ENCODE data around the gene LPO. TPM values are rescaled to one million over a fixed set of nuclear protein-coding genes. Genes with fewer than 3 reads are reported as not detected.

The LPO gene
- total and polyA plus RNA-seq, 8 donors: 0.10 TPM; not detected in 7

DNA sequence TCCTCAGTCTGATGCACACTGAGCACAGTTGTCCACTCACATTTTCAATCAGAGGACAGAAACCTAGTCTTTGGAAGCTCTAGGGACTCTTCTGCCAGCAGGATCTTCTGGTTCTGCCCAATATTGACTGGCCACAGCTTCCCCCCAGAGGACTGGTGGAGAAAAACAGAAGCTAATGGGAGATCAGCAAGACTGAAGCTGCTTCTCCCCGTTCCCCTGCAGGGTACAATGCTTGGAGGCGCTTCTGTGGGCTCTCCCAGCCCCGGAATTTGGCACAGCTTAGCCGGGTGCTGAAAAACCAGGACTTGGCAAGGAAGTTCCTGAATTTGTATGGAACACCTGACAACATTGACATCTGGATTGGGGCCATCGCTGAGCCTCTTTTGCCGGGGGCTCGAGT lies 35.5 kb upstream of the LPO start:
- 81 to 90% (median 85%) methylated on average over 7 of the region's 7 CpGs for WGBS, 5 donors
- Histone ChIP-seq H3K4me3 (no peak overlapping the region), H3K27me3 (peaks cover 0 to 22% (median 12%) of the 10 kb centered on the region in 3 donors), H3K9me3 (no peaks in the 10 kb centered on the region), H3K4me1 (peaks cover 0 to 5% (median 0%) of the 10 kb centered on the region in 4 donors), H3K36me3 (peaks cover 0 to 37% (median 33%) of the 10 kb centered on the region in 4 donors), H3K27ac (no peak overlapping the region)
- no peak for DNase-seq
- no peak for TF ChIP-seq POLR2AphosphoS5 (IDR thresholded peaks at IDR 0.05)
- TF ChIP-seq, protein P1, sequence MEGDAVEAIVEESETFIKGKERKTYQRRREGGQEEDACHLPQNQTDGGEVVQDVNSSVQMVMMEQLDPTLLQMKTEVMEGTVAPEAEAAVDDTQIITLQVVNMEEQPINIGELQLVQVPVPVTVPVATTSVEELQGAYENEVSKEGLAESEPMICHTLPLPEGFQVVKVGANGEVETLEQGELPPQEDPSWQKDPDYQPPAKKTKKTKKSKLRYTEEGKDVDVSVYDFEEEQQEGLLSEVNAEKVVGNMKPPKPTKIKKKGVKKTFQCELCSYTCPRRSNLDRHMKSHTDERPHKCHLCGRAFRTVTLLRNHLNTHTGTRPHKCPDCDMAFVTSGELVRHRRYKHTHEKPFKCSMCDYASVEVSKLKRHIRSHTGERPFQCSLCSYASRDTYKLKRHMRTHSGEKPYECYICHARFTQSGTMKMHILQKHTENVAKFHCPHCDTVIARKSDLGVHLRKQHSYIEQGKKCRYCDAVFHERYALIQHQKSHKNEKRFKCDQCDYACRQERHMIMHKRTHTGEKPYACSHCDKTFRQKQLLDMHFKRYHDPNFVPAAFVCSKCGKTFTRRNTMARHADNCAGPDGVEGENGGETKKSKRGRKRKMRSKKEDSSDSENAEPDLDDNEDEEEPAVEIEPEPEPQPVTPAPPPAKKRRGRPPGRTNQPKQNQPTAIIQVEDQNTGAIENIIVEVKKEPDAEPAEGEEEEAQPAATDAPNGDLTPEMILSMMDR (IDR thresholded peaks at IDR 0.05): no peak
- no peak for TF ChIP-seq POLR2A (IDR thresholded peaks at IDR 0.05)
- no peak for TF ChIP-seq EP300 (IDR thresholded peaks at IDR 0.05)
- intact Hi-C loops (cut with DNase I; ENCODE audit: low total_unique reads): no loop called here

DNA sequence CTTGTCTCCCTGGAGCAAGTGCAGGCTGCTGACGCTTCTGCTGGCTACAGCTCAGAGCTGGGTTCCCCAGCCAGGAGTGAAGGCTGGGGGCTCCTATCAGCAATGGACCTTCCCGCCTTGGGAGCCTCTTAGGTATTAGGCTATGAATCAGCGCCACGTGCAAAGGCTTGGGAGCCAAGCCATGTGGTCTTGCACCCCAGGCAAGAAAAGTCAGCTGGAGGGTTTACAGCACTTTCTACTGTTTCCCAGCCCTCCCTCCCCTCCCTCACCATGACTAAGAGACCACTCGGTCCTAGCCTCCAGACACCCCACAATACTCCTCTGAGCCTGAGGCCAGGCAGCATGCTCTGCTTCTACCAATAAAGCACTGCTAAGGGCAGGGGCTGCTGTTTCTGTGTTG lies 33.6 kb upstream of the LPO start:
- peaks cover 0 to 4% (median 0%) of the 10 kb centered on the region in 3 donors for H3K27me3 ChIP-seq
- TF ChIP-seq POLR2AphosphoS5 (IDR thresholded peaks at IDR 0.05): no peak
- TF ChIP-seq EP300 (IDR thresholded peaks at IDR 0.05): no peak
- TF ChIP-seq, protein P1 (IDR thresholded peaks at IDR 0.05): no peak
- no peak for TF ChIP-seq POLR2A (IDR thresholded peaks at IDR 0.05)
- no peak overlapping the region for H3K27ac ChIP-seq
- 78 to 95% (median 95%) methylated on average over 4 to 5 of the region's 5 CpGs for WGBS, 5 donors
- DNase-seq: no peak
- H3K36me3 ChIP-seq: peaks cover 0 to 57% (median 51%) of the 10 kb centered on the region in 4 donors
- H3K4me3 ChIP-seq: no peak overlapping the region
- peaks cover 0 to 4% (median 0%) of the 10 kb centered on the region in 4 donors for H3K4me1 ChIP-seq
- intact Hi-C loops (cut with DNase I; ENCODE audit: low total_unique reads): no loop called here
- H3K9me3 ChIP-seq: no peaks in the 10 kb centered on the region

DNA sequence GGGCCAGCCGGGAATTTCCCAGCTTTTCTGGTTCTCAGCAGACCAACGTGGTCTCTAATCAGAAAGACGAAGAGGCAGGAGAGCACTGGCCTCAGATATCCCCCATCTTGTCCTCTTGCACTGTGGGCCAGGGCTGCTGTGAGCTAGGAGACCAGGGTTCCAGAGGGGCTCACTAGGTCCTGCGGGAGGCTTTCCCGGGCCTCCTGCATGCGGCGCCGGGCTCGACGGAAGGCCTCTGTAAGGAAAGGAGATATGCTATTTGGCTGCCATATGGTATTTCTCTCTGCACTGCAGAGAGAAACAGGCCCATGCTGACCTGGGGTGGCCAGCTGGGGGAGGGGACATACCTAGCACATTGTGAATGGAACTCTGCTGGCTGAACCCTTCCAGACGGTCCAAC lies 32.4 kb upstream of the LPO start:
- Histone ChIP-seq H3K9me3 (no peaks in the 10 kb centered on the region), H3K4me1 (no peaks in the 10 kb centered on the region), H3K27ac (no peak overlapping the region), H3K4me3 (no peak overlapping the region), H3K36me3 (peaks cover 4 to 68% (median 63%) of the 10 kb centered on the region in 4 donors), H3K27me3 (no peaks in the 10 kb centered on the region)
- DNase-seq: no peak
- intact Hi-C loops (cut with DNase I; ENCODE audit: low total_unique reads): no loop called here
- WGBS, 5 donors: 90 to 96% (median 96%) methylated on average over 10 to 11 of the region's 11 CpGs
- TF ChIP-seq POLR2AphosphoS5 (IDR thresholded peaks at IDR 0.05) (no peak), POLR2A (IDR thresholded peaks at IDR 0.05) (no peak), EP300 (IDR thresholded peaks at IDR 0.05) (no peak)
- TF ChIP-seq, protein P1 (IDR thresholded peaks at IDR 0.05): no peak

DNA sequence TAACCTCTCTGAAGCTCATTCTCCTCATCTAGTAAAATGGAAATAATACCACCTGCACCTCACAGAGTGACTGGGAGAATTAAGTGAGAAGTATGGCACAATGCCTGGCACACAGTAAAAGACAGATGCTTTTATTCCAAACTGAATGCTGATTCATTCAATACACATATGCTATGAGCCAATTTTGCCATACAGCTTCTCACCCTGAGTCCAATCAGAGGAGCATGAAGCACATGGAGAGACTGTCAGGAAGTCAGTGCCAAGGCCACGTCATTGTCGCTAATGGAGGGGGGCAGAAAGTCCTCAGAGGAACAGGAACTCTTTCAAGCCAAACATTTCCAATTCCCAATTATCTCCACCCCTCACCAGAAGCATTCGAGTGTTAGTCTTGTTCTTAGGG lies 30.9 kb upstream of the LPO start:
- intact Hi-C loops (cut with DNase I; ENCODE audit: low total_unique reads): no loop called here
- H3K36me3 ChIP-seq: peaks cover 10 to 83% (median 78%) of the 10 kb centered on the region in 4 donors
- H3K27ac ChIP-seq: no peak overlapping the region
- WGBS, 5 donors: 85 to 93% (median 89%) methylated on average over 3 of the region's 3 CpGs
- H3K4me3 ChIP-seq: no peak overlapping the region
- no peaks in the 10 kb centered on the region for H3K4me1 ChIP-seq
- H3K9me3 ChIP-seq: no peaks in the 10 kb centered on the region
- H3K27me3 ChIP-seq: no peaks in the 10 kb centered on the region
- TF ChIP-seq POLR2AphosphoS5 (IDR thresholded peaks at IDR 0.05) (no peak), EP300 (IDR thresholded peaks at IDR 0.05) (no peak), POLR2A (IDR thresholded peaks at IDR 0.05) (no peak)
- TF ChIP-seq, protein P1 (IDR thresholded peaks at IDR 0.05): no peak
- no peak for DNase-seq
